NOMO-1 (cell line): ENCODE results near the gene KIAA2012.

Experiments
- DNase-seq, 2 experiments: peaks; one replicate each; lab custom pipeline; 2025; ENCODE audit not compliant: unreplicated experiment in 2 of 2; lab: John Stamatoyannopoulos, UW

KIAA2012 gene

GRCh38 chr2:202141329-202141947 lies 68.4 kb downstream of the KIAA2012 start:
- DNase-seq: peak in 1 of 2 experiments; percentile 16

GRCh38 chr2:202142540-202142939 lies 69.5 kb downstream of the KIAA2012 start:
- no peak for DNase-seq

DNA sequence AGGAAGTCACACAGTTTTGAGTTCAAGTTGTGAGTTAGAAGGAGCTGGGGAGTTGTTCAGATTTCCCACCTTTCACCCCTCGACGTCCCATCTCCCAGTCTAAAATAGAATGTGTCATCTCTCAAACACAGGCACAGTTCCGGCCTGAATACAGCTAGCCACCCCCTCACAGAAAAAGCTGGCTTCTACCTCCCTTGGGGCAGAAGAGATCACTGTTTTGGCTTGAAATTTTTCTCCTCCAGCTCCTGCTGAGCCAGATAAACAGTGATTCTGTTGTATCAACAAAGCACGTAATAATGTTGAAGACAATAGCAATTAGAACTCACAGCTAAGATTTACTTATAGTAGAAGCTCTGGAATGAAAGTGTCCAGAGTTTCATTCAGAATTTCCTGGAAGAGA lies 74.7 kb downstream of the KIAA2012 start:
- DNase-seq: no peak

GRCh38 chr2:202148515-202149154 lies 75.6 kb downstream of the KIAA2012 start:
- no peak for DNase-seq

GRCh38 chr2:202149155-202149762 lies 76.2 kb downstream of the KIAA2012 start:
- no peak for DNase-seq

DNA sequence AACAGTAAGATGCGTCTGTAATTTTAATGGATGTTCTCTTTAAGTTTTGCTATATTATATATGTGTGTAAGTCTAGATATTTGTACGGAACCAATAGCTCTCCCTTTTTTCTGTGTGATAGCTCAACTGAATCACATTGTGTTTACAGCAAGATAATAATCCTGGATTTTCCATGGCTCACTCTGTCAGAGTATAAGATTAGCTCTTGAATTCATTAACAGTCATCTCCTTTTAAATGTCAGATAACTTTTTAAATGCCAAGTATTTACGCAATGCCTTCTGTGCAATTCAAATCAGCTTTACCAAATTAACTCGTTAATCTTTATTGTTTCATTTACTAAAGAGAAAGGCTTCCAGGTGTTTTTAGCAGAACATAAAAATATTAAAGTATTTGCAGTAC lies 76.9 kb downstream of the KIAA2012 start:
- DNase-seq: no peak

- DNase-seq: no peak
These were observed 79.2 kb downstream of the KIAA2012 start for GRCh38 chr2:202152104-202152715.

DNA sequence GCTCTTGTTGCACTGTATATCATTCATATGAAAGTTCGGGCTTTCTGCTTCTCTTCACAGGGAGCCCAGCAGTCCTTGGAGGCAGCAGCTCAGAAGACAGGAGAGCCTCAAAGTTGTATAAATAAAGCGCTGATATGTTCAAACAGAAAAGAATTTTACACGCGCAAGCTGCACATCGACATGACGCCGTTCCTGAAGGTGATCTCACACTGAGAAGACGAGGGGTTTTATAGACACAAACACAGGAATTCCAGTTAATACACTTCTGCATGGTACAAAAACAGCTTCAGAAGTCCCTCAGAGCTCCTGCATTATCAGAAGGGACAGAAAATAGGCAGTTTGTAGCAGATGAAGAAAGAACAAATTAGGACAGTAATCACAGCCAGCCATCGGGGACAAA lies 81.6 kb downstream of the KIAA2012 start:
- DNase-seq: no peak

DNA sequence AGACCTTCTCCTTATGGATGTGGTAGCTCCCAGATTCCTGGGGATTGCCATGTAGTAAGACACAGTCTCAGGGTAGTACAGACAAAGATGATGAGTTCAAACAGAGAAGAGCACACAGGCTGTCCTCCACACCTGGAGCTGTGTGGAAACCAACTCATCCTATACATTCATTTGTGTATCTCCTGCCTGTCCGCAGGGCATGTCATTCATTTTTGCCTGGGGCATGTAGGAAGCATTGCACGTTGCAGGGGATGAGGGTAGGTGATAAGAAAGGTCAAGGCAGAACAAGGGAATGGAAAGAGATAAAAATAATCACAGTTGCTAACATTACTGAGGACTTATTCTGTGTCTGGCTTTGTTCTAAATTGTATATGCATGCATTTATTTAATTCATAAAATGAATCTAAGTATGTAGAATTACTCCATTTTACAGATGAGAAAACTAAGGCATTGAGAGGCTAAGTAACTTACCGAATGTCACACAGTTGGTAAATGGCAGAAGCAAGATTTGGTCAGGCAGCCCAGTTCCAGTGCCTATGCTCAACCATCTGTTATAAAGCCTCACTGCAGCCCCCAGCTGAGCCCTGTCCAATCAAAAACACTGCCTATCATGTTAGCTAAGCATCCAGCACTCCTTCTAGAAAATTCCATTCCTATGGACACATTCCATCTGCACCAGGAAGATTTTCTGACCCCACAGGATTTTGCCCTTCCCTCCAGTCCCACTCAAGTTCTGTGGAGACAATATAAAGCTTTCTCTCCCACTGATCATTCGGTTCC lies 84.3 kb downstream of the KIAA2012 start:
- no peak for DNase-seq

DNA sequence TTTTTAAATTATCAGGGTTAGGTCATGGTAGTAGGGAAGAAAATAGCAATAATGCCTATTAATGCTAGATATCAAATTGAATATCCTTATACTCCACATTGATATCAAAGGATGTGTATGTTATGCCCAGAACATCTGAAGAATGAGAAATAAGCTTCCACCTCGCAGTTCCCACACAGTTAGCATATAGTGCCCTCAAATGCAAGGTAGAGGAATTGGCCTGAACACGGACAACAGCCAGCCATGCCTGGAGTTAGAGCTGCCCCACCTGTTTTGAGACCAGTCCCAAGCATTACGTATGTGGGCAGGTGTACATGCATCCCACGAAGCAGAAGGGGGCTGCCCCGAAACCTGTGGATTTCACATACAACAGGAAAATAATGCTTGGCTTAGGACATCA lies 85.7 kb downstream of the KIAA2012 start:
- DNase-seq: no peak

DNA sequence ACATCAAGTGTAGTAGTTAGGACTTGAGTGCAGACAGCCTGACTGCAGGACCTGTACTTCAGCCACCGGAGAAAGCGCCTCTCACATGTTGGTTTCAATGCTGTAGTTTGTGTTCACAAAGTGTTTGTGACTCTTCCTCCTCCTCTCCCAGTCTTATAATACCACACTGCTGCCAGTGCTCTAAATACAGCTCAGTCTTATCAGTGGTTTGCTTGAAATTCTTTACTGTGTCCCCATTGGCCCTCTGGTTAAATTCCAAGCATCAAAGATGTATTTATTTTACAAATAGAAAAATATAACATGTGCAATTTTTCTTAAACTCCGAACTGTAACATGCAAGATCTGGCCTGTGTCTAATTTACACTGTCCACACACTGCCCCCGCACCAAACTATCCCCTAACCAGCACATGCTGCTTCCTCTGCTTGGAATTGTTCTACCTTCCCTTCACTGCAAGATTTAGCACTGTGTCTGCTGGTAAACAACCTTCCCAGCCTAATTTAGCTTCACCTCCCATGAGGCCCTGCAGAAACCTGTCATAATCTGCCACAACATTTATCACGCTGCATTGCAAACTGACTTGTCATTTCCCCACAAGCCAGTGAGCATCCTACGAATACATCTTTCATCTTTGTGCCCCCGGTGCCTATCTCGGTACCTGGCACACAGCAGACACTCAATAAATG lies 88.2 kb downstream of the KIAA2012 start:
- peak in 1 of 2 experiments; percentile 56 for DNase-seq

DNA sequence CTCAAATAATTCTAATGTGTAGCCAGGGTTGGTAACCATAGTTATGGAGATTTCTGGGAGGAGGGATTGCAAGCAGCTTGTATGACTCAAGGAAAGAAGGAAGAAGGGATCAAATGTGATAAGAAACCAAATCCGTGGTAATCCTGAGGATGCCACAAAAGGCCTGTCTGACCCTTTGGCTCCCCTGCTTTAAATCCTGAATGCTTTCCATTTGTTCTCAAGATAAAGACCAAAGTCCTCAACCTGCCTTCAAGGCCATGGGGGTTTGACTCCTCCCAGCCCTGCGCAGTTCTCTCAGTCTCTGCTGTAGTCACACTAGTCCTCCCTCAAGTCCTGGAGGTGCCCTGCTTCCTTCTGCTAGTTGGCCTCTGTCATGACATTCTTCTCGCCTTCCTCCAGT lies 91.4 kb downstream of the KIAA2012 start:
- no peak for DNase-seq

DNA sequence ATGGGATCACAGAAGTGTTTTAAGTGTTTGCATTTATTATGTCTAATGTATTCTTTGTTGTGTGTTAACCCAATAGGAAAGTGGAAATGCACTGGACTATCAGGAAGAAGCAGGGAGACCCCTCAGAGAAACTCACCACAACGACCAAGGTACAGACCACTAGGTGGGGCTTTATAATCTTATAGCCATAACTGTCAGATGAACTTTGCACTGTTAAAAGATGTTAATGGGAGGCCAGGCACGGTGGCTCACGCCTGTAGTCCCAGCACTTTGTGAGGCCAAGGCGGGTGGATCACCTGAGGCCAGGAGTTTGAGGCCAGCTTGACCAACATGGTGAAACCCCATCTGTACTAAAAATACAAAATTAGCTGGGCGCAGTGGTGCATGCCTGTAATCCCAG lies 92.2 kb downstream of the KIAA2012 start:
- no peak for DNase-seq

DNA sequence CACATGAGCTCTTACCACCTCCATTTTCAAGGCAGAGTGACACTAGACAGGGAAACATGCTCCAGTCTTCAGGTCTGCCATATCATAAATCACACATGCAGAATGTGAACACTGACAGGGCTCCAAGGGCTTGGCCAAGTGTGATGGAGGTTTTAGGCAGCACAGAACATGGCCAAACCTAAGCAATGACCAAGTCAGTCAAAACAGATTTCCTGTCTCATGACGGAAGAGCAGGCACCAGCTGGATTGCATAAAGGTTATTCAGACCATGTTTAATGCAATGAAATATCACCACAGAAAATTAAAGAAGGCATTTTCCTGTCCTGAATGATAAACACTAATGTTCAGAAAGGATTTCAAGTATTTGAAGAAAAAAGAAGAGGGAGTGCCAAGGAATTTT lies 92.9 kb downstream of the KIAA2012 start:
- no peak for DNase-seq

GRCh38 chr2:202169131-202169530 lies 96.1 kb downstream of the KIAA2012 start:
- no peak for DNase-seq

DNA sequence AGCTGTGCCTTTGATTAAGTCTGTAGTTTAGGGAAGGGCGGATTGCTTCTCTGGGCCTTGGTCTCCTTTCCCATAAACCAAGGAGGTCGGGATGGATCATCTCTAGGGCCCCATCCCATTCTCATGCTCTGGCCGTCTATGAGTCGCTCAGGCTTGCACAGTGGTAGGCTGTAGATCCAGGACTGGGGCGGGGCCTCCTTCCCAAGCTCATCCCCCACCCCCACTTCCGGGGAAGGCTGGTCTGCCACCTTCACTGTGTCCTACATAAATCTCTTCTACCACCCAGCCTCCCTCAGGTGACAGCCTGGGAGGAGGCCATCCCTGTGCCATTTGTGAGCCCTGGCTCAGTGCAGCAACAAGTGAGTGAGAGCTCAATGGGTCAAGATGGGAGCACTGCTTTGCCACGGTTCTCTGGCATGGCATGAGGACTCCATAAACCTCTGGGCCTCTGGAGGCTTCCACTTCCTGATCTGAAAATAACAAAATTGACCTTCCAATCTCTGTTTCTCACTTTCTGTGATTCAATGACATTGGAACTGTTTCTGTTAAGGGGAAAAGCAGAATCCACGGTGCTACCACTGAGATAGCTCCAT lies 96.9 kb downstream of the KIAA2012 start:
- no peak for DNase-seq

- no peak for DNase-seq
These were observed 98.3 kb downstream of the KIAA2012 start for GRCh38 chr2:202171241-202171825.

DNA sequence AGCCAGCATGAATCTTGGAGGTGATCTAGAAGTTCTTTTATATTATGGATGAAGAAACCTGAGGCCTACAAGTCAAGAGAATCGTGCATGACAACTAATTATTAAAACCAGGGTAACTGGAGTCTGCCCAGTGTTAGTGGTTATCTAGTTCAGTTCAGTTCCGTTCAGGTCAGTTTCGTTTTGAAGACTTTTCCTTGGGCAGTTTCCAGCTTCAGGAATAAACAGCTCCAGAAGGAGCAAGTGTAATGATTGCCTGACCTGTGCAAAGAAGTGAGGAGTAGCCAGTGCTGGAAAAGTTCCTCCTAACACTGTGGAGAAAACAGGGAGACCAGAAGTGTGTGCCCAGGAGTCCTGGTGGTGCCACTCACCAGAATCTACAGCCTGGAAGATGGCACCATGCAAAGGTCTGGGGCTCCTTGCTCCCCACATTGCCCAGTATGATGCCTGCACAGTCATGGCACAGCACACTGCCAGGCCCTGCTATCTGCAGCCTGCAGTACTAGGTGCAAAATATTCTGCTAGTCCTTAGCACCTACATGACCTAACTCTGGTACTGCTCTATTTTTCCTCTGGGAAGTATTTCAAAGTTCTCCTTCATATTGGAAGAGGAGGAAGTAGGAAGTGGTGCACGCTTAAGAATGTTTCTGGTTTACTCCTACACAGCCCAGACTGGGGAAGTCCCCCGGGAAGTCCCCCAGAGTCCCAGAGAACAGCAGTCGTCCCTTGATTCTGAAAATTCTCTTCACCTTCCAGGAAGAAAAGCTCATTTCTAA lies 99.6 kb downstream of the KIAA2012 start:
- DNase-seq: no peak

DNA sequence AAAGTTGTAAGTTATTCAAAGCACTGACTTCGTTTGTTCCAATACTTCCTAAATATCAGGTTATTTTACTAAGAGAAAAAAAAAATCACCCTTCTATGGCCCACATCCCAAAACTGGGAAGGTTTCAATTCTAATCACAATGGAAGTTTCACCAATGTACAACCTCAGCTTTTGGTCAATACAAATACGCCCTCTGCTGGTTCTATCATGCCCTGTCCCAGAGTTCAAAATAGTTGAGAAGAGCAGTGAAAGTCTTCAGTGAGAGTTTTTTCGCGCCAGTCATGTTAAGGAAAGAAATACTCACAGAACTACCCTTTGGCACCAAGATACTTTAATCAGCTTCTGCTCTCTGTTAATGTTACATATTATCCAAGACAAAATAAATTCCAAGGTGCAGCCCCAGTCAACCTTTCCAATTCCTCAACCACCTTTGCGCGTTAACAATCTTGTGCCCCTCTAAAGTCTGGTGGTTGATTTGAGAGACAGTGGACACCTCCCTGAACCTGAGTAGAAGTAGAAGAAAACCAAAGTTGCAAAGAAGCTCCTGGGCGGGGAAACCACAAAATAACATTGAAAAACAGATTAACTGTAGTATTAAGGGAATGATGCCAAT lies 105.4 kb downstream of the KIAA2012 start:
- peak; percentile 33 to 48 for DNase-seq
